CD4-positive, alpha-beta T cell treated with Interleukin-15 for 4 hours (primary cell): Measurements from ENCODE around the gene SLC35B2.

Source experiments
- DNase-seq: peaks from one replicate; pipeline ENCODE4 v3.0.0-alpha.2; 2020; ENCODE audit warnings: low spot score

Gene SLC35B2

DNA sequence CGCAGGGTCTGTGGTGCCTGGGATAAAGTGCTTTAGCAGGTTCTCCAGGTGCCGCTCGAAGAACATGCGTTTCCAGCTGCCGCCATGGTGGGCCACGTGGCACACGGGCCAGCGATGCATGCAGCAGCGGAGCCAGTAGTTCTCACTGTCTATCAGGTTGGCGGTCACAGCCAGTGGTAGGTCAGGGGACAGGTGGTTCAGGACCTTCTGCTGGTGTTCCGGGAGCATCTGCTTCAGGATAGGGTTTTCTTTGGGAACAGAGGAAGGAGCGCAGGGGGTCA, 28.9 kb upstream of the SLC35B2 start:
- no peak for DNase-seq

DNA sequence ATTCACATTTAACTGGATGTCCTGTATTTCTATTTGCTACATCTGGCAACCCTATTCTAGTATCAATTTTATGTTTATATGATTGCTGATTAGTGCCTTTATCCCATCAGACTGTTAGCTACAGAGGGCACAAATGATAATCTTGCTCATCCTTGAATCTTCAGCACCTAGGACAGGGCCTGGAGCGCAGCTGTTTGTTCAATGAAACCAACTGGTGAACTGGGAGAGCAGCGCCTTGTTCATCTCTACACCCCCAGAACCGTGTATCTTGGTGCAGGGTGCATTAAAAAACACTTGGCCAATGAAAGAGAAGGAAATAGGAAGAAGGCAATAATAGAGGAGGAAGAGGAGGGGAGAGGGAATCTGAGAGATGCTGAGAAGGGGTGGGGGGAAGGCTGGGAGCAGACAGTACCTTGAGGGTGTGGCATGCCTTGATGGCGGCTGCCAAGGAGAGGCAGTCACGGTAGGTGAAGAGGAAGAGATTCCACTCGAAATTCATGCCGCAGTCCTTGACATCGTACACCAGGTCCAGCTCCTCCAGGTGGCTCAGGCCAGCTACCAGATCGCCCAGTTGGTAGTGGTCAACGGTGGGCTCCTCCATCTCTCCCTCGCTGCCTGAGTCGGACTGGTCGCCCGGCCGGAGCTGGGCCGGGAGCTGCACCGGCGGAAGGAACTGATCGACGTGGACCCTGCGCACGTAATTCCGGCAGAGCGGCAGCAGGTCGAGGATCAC, 28.4 kb upstream of the SLC35B2 start:
- no peak for DNase-seq

DNA sequence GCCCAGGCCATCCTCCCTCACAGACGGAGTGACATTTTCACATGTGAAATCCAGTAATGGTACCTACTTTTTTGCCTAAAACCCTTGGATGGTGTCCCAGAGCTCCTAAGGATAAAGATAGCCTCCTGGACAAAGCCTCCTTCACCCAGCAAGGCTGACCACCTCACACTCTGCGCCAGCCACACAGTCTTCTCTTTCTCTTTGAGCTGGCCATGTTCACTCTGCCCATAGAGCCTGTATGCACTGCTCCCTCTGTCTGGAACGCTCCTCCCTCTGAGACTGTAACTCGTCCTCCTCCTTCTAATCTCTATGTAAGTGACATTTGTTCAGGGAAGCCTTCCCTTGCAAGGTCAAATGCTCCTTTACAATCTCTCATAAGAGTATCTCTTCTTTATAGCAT, 27.5 kb upstream of the SLC35B2 start:
- DNase-seq, result no peak

DNA sequence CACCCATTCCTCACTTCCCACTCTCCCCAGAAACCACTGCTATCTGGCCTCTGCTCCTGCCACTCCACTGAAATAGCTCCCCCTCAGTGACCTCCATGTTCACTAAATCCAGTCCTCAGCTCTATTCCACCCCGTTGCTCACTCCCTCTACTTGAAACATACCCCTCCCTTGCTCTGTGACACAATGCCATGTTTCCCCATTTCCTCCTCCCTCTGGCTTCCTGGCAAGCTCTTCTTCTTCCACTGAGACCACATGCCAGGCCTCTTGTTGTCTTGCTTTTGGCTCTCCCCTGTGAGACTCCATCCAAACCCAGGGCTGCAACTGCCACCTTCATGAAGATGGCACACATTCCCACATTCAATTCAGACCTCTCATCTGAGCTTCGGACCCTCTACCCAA, 26.8 kb upstream of the SLC35B2 start:
- DNase-seq, result no peak

DNA sequence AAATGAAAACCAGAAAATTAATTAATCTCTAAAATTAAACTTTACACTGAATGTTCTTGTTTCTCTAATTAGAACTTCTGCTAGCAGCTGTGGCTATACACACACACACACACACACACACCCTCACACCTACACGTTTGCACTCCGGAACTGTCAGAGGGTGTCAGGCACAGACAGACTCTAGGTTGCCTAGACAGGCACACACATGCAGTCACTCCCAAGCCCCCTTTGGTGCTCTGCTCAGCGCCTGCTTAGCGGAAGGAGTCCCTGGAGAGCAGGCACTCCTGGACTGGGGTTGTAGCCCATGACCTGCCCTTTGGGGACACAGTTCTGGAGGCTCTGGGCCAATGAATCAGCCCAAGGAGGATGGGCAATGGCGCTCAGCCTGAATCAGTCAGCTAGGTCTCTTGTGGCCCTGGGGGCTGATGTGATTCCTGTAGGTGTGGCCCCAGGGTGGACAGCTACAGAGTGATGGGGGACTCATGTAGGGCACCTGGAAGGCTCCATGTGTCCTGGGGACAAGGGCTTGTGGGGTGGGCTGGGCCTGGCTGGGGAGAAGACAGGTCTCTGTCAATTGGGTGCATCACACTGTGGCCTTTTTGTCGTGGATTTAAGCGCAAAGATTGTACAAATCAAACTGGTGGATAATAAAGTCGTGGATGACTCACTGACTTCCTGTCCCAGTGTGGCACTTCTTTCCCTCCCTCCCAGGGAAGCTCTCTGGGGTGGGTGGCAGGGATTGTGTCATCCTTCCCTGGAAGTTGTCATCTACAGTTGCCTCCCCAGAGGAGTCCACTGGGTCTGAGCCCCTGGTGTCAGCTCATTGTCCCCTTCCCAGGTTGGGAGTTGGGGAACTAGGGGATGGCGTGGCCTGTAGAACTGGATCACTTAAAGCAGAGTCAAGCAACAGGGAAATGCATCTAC, 21.7 kb upstream of the SLC35B2 start:
- DNase-seq, result no peak

DNA sequence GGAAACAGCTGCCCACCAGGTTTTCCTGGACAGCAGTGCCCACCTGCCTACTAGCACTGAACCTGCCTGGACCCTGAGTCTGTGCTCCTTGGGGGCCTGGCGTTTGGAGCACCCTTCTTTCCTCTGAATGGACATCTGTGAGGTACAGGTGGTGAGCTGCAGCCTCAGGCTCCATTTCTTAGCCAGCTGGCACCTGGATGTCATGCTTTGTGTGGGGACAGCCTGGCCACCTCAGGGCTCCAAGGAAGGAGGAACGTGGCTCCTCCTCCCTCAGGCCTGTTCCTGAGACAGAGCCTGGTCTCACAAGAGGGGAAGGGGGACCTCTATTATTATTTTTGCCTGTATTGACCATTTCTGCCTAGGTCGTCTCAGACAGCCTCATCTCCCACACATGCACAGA, 21.0 kb upstream of the SLC35B2 start:
- no peak for DNase-seq

DNA sequence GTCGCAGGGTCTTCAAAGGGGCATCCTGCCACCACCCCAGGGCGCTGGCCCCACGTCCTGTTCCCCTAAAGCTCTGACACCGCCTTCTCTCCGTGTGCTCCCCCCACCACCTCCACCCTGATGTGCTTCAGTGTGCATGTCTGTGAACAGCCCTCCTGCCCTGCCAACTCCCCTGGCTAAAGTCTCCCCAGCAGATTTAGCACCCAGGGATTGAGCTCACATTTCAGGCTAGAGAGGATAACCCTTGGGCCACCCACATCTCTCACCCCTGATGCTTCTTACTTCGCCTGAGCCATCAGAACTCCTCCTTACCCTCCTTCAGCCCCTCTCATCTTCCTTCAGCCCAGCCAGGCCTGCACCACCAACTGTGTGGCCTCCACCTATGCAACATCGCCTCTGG, 20.4 kb upstream of the SLC35B2 start:
- DNase-seq, result no peak

DNA sequence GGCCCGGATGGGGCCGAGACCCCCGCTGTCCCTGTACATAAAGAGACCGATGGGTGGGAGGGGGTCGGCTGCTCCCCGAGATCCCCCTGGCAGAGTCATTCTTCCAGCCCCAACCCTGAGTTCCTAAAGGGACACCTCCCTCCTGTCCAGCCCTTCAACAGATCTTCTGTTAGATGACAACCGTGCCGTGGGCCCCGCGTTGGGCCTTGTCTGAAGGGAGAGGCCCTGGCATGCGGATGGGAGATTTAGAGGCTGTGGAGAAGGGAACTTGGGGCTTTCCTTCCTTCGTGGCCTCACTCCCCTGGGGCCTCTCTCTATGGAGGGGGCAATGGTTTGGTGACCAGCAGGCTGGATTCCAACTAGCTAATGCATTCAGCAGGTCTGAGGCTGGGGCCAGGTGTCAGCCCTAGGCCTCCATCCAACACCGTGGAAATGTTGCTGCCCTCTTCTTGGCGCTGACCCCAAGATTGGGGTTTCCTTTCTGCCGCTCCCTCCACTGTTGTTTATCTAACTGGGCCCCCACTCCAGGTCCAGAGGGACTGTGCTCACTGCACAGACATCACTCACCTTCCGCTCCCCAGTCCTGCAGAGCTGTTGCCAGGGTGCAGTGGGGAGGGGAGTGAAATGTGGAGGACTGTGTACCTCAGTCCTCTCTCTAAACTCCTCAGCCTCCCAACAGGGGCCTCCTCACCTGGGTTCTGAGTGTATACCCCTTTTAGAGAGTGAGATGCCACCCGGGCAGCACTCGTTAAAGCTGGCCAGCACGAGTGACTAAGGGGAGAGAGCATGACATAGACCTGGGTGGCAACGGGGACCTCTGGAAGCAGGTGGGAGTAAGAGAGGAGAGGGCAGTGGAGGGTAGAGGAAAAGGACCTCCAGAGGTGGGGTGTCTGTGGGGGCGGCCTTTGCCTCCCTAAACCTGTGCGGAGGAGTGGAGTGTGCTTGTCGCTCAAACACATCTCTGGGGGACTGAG, 19.6 kb upstream of the SLC35B2 start:
- no peak for DNase-seq

DNA sequence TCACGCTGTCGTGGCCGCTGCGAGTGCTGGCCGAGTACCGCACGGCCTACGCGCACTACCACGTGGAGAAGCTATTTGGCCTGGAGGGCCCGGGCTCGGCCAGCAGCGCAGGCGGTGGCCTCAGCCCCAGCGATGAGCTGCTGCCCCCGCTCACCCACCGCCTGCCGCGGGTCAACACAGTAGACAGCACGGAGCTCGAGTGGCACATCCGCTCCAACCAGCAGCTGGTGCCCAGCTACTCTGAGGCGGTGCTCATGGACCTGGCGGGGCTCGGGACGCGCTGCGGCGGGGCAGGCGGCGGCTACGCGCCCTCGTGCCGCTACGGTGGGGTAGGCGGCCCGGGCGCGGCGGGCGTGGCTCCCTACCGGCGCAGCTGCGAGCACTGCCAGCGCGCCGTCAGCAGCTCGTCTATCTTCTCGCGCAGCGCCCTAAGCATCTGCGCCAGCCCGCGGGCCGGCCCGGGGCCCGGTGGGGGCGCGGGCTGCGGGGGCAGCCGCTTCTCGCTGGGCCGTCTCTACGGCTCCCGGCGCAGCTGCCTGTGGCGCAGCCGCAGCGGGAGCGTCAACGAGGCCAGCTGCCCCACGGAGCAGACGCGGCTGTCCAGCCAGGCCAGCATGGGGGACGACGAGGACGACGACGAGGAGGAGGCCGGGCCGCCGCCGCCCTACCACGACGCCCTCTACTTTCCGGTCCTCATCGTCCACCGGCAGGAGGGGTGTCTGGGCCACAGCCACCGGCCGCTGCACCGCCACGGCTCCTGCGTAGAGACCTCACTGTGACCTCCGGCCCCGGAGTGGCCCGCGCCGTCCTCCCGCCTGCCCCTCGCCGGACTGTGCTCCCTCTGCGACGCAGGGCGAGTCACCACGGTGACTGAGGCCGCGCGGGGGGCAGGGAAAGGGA, 18.7 kb upstream of the SLC35B2 start:
- DNase-seq, result no peak

DNA sequence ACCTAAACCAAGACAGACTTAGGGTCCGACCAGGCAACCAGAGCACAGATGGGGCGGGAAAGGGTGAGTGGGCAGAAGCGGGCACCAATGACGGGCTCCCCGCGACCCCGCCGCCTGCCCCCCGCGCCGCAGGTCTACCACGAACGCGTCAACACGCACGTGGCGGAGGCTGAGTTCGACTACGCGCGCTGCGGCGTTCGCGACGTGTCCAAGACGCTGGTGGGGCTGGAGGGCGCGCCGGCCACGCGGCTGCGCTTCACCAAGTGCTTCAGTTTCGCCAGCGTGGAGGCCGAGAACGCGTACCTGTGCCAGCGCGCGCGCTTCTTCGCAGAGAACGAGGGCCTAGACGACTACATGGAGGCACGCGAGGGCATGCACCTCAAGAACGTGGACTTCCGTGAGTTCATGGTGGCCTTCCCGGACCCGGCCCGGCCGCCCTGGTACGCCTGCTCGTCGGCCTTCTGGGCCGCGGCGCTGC, 18.0 kb upstream of the SLC35B2 start:
- DNase-seq, result no peak

DNA sequence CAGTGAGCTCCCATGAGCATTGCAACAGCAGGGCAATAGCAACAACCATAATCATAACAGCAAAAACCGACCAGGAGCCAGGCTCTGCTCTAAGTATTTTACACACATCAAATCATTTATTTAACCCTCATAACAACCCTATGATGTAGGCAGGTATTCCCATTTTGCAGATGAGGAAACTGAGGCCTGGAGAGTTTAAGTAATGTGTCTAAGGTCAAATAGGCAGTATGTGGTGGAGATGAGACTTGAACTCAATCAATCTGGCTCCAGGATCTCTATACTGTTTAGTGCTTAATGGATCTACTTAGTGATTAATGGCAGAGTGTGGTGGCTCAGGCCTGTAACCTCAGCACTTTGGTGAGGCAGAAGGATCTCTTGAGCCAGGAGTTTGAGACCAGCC, 16.3 kb upstream of the SLC35B2 start:
- DNase-seq, result no peak

DNA sequence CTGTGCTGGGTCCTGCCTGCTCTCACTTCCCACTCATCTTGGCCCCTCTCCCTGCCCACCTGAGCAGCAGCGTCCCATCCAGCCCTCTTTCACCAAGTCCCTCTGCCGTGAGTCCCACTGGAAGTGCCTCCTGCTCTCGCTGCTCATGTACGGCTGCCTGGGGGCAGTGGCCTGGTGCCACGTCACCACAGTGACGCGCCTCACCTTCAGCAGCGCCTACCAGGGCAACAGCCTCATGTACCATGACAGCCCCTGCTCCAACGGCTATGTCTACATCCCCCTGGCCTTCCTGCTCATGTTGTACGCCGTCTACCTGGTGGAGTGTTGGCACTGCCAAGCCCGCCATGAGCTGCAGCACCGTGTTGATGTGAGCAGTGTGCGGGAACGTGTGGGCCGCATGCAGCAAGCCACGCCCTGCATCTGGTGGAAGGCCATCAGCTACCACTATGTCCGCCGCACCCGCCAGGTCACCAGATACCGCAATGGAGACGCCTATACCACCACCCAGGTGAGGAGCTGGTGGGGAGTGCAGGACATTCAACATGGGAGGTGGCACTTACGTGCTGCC, 15.8 kb upstream of the SLC35B2 start:
- no peak for DNase-seq

DNA sequence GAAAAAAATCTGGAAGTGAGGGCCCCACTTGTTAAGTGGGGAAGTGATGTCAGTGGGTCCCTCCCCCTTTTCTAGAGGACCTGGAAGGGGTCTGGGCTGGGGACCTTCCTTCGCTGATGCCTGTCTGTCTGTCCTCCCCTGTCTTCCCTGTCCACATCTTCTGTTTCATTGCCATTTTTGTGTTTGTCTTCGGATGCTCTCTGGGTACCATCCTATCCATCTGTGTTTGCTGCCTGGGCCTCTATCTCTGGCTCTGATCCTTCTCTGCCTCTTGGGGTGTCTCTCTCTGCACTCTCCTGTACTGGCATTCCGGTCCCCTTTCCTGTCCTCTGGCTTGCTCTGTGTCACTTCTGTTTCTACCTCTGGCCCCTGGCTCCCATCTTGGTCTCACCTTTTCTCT, 15.2 kb upstream of the SLC35B2 start:
- DNase-seq, result no peak

DNA sequence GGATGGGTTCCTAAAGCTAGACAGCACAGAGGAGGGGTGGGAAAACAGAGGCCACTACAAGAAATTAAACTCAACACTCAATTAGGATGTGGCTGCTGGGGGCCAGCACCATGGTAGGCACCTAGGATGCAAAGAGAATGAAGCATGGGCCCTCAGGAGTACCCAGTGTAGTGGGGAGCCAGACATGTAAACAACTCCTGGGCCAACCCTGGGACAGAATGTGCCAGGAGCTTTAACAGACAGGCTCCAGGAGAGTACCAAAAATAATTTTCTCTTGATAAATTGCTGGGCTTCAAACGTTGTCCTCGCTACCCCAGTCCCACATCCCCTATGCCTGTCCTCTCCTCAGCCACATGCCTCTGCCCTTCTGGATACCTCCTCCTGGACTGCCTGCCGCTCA, 14.6 kb upstream of the SLC35B2 start:
- no peak for DNase-seq

DNA sequence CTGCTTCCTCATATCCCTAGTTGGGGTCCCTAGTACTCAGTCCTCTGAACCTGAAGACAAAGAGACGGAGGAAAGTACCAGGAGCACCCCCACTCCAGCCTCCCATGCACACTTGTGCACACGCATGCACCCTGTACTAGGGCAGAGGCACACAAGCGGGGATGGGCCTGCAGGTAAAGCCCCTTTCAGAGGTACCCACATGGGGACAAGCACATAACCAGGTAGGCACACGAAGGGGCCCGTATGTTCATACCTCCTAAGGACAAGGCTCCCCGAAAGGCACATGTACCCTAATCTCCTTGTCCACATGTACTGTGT, 14.0 kb upstream of the SLC35B2 start:
- DNase-seq, result no peak

DNA sequence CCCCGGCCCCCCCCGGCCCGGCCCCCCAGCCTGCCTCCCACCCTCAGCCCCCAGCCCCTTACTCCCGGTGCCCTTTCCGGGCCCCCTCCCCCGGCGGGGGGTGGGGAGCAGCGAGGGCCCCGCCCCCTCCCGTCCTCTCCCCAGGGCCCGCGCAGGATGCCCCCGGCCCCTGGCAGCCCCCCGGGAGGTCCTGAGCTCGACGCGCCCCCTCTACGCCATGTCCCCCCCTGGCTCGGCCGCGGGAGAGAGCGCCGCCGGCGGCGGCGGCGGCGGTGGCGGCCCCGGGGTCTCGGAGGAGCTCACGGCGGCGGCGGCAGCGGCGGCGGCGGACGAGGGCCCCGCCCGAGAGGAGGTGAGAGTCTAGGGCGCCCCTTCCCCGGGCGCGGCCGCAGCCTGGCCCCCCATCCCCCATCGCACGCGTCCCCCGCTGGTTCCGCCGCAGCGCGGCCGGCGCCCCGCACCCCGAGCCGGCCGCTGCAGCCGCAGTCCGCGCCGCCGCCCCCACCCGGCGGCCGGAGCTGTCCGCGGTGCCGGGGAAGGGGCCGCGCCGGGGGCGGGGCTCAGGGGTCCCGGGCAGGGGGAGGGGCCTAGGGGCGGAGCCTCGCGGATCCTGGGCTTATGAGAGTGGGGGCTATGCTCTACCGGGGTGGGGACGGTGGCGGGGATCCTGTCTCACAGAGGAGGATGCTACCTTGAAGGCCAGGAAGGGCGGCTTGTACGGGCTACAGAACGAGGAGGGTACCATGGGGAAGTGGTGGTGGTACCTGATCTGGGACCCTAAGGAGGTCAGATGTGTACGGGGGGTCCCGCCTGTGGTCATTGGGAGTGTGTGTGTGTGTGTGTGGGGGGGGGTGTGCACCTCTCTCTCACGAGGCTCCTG, 13.4 kb upstream of the SLC35B2 start:
- DNase-seq, result no peak

DNA sequence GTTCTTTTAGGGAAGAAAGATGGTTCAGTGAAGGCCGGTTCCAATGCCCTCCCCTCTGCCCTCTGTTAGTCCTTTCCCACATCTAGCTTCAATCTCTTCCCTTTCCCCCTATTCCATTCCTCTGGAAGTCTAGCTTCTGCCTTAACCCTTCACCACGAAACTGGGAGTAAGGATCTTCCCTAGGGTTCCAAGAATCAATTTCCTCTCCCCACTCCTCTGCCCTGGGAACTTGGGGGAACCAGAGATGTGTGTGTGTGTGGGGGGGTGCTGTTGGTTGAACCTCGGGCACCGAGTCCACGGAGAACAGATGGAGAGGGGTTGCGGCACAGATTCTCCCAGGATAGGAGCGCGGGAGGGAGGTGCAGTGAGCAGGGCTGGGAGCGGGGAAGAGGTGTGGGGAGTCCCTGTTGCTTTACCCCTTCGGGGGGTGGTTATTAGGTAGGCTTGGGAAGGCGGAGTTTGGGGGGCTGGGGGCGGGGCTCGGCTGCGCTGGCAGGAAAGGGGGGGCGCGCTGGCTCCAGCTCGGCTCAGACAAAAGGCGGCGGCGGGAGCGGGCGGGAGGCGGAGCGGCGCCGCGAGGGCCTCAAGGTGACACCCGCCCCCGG, 12.7 kb upstream of the SLC35B2 start, which contains the start of gene TMEM151B:
Gene TMEM151B (plus strand): TSS at position 530 of the 605 bp plus-strand sequence. CDS start 293 bp downstream, outside the sequence.
- no peak for DNase-seq

DNA sequence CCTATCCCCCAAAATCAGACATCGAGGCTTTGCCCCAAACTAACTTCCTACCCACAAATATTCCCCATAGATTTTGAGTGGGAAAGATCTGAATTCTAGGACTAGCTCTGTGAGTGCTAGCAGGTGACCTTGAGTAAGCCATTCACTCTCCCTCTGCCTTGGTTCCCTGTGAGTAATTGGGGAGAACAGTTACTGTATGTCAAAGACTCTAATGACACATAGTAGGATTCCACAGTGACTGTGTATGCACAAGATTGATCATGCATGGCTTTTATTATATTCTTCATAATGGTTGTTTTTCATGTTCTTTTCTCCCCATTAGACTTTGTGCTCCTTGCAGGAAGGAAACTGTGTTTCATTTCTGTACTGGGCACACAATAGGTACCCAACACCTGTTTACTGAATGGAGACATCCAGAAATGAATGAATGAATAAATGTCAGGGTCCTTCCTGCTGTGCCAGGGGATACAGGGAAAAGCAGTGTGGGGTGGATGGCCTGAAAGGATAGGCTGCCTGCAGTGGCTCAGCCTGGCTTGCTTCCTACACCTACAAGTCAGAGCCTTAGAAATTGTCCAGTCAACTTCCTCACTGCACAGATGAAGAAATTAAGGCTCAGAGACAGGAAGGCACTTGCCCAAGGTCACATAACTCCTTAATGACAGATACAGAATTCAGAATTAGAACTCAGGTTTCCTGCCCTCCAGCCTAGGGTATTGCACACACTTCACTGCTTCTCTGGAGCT, 12.0 kb upstream of the SLC35B2 start:
- DNase-seq, result no peak
